ENCODE results near the gene RAB1A. TPM values are rescaled to one million over a fixed set of nuclear protein-coding genes. Genes with fewer than 3 reads are reported as not detected.

RAB1A gene
- total RNA-seq, 1 experiment from 2014 or later: 165 TPM

- Histone ChIP-seq H3K4me3 (no peak overlapping the region), H4K20me1 (ENCODE audit: insufficient read depth) (peaks cover 100% of the 10 kb centered on the region), H3K4me1 (replicated peaks; ENCODE audit: insufficient read depth) (no peaks in the 10 kb centered on the region), H3K79me2 (ENCODE audit: low read depth) (peaks cover 99% of the 10 kb centered on the region), H3K4me2 (no peak overlapping the region), H3K9me3 (ENCODE audit: insufficient read depth, low read depth) (no peaks in the 10 kb centered on the region), H3F3A (ENCODE audit: insufficient read depth, low read depth) (peaks cover 4% of the 10 kb centered on the region), H2AFZ (no peak overlapping the region), H3K9me2 (ENCODE audit: insufficient read depth) (no peaks in the 10 kb centered on the region), H3K36me3 (ENCODE audit: low read depth) (0 out of 2 replicates have a peak, but pooled peaks cover 4% of the 10 kb centered on the region), H3K27me3 (ENCODE audit: insufficient read depth, low read depth) (no peaks in the 10 kb centered on the region), H3K27ac (no peak overlapping the region)
- ChIA-PET CTCF (no interaction called here), POLR2A (ENCODE audit: unreplicated experiment) (no interaction called here)
- BruUV-seq (replicated peaks): no TSS peak
- TF ChIP-seq EZH2 (IDR thresholded peaks at IDR 0.05; ENCODE audit: low read depth) (no peak), CTCF (conservative IDR thresholded peaks at IDR 0.05) (no peak)
- DNase-seq: no peak
- intact Hi-C loops (cut with micrococcal nuclease; ENCODE audit: unreplicated experiment): no loop called here
Measured at GRCh38 chr2:65112633-65113032, 17.3 kb downstream of the RAB1A start.

- Histone ChIP-seq H3K9me3 (ENCODE audit: insufficient read depth, low read depth) (no peaks in the 10 kb centered on the region), H4K20me1 (ENCODE audit: insufficient read depth) (peaks cover 100% of the 10 kb centered on the region), H3K4me3 (no peak overlapping the region), H2AFZ (no peak overlapping the region), H3K79me2 (ENCODE audit: low read depth) (peaks cover 100% of the 10 kb centered on the region), H3K27ac (no peak overlapping the region), H3K36me3 (ENCODE audit: low read depth) (peaks cover 16% of the 10 kb centered on the region; the same call in 1 of the 2 replicates), H3K27me3 (ENCODE audit: insufficient read depth, low read depth) (no peaks in the 10 kb centered on the region), H3K4me2 (no peak overlapping the region), H3F3A (ENCODE audit: insufficient read depth, low read depth) (peaks cover 16% of the 10 kb centered on the region; the same call in 1 of the 2 replicates), H3K4me1 (replicated peaks; ENCODE audit: insufficient read depth) (no peaks in the 10 kb centered on the region), H3K9me2 (ENCODE audit: insufficient read depth) (no peaks in the 10 kb centered on the region)
- intact Hi-C loops (cut with micrococcal nuclease; ENCODE audit: unreplicated experiment): no loop called here
- POLR2A ChIA-PET (ENCODE audit: unreplicated experiment): no interaction called here
- no peak for TF ChIP-seq CTCF (conservative IDR thresholded peaks at IDR 0.05)
- no peak for TF ChIP-seq EZH2 (IDR thresholded peaks at IDR 0.05; ENCODE audit: low read depth)
- no peak for DNase-seq
- no TSS peak for BruUV-seq (replicated peaks)
- CTCF ChIA-PET: no interaction called here
Measured at GRCh38 chr2:65108780-65109179, 21.1 kb downstream of the RAB1A start.

GRCh38 chr2:65107530-65107929 is 22.4 kb downstream of the RAB1A start:
- TF ChIP-seq EZH2 (IDR thresholded peaks at IDR 0.05; ENCODE audit: low read depth): no peak
- no peak for TF ChIP-seq CTCF (conservative IDR thresholded peaks at IDR 0.05)
- Histone ChIP-seq H3K4me2 (no peak overlapping the region), H3K27me3 (ENCODE audit: insufficient read depth, low read depth) (no peaks in the 10 kb centered on the region), H3K79me2 (ENCODE audit: low read depth) (peaks cover 93% of the 10 kb centered on the region), H3K9me3 (ENCODE audit: insufficient read depth, low read depth) (no peaks in the 10 kb centered on the region), H3K36me3 (ENCODE audit: low read depth) (peaks cover 17% of the 10 kb centered on the region; the same call in 1 of the 2 replicates), H3F3A (ENCODE audit: insufficient read depth, low read depth) (peaks cover 16% of the 10 kb centered on the region; the same call in 1 of the 2 replicates), H2AFZ (no peak overlapping the region), H3K9me2 (ENCODE audit: insufficient read depth) (no peaks in the 10 kb centered on the region), H3K27ac (no peak overlapping the region), H3K4me3 (no peak overlapping the region), H3K4me1 (replicated peaks; ENCODE audit: insufficient read depth) (no peaks in the 10 kb centered on the region), H4K20me1 (ENCODE audit: insufficient read depth) (peaks cover 98% of the 10 kb centered on the region)
- ChIA-PET CTCF (no interaction called here), POLR2A (ENCODE audit: unreplicated experiment) (no interaction called here)
- DNase-seq: no peak
- intact Hi-C loops (cut with micrococcal nuclease; ENCODE audit: unreplicated experiment): no loop called here
- BruUV-seq (replicated peaks): no TSS peak
